Effector CD8-positive, alpha-beta T cell (primary cell): ENCODE measurements around the gene WDR89.
"Not testable (repeated sequence)": the region's sequence is repeated elsewhere in the genome, so short reads cannot be mapped to it uniquely, and the experiment has no call there.

Experiments used
- DNase-seq: peaks from one replicate; lab custom pipeline; 2025; lab: John Stamatoyannopoulos, UW
- total RNA-seq, 4 experiments: gene quantifications; one replicate each; lab custom pipeline; 2026; lab: John Stamatoyannopoulos, UW

The WDR89 gene, protein sequence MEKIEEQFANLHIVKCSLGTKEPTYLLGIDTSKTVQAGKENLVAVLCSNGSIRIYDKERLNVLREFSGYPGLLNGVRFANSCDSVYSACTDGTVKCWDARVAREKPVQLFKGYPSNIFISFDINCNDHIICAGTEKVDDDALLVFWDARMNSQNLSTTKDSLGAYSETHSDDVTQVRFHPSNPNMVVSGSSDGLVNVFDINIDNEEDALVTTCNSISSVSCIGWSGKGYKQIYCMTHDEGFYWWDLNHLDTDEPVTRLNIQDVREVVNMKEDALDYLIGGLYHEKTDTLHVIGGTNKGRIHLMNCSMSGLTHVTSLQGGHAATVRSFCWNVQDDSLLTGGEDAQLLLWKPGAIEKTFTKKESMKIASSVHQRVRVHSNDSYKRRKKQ
- total RNA-seq, result 46.4 to 64.0 (median 54.4) reads per million in 4 experiments

DNA sequence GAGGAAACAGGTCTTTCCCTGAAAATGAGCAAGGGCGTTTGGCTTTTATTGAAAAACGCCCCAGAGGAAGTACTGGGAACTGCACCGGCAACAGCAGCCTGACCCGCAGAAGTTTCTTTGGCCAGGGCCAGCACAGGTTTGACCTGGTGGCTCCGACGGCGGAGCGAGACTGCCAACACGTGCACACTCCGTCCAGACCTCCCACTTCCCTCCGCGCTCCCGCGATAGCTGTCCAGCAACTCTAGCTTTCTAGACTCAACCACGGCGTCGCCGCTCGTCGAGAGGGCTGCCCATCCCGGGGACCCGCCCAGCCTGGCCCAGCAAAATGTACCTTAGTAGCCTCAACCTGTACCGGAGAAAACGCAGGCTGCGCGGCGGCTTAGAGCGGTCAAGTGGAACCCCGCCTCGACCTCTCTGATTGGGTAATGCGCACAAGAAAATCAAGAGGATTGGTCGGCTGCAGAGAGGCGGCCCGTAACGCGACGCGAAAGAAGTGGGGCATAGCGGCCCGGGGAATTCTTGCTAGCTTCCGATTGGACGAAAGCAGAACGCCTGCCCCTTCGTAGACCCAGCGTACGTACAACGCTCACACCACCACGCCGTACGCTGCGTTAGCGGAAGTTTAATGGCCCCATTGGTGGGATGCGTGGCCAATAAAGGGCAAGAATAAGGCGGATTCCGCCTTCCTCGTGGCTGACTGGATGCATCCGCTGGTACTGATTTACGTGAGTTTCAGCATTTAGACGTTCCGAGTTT lies at the start of gene WDR89:
Gene WDR89, minus strand, starts transcription at position 399 of the 756 bp plus-strand sequence. CDS start 41,929 bp downstream, outside the sequence.
- DNase-seq, result peak; percentile 95

- no peak for DNase-seq
Observed at GRCh38 chr14:63689132-63689531, 47.5 kb upstream of the WDR89 start.

- DNase-seq, result no peak
Observed at GRCh38 chr14:63686926-63687325, 45.3 kb upstream of the WDR89 start.

GRCh38 chr14:63685401-63685800 lies 43.7 kb upstream of the WDR89 start:
- DNase-seq, result no peak

DNA sequence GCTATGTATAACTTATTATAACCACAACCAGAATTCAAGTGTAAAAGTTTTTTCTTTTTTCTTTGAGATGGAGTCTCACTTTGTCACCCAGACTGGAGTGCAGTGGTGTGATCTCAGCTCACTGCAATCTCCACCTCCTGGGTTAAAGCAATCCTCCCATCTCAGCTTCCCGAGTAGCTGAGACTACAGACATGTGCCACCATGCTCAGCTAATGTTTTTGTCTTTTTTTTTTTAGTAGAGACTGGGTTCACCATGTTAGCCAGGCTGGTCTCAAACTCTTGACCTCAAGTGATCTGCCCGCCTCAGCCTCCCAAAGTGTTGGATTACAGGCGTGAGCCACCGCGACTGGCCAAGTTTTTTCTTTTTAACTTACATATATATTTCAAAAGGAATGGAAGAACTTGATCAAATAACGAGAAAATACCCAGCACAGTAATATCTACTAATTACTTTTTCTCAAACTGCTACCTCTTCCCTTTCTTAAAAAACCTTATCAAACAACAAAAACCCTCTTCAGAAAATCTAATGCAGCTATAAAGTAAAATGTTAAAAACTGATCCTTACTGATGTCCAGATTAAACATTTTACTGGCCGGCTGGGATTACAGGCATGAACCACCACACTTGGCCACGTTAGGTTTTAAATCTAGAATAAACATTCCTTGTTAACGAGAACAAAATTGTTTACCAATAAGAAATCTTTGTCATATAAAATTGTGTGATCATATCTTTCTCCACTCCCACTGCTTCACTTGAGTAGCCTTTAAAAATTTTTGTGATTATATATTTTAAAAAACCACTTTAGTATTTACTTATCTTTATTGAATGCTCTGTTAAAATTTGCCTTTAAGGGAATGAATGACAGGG lies 41.3 kb upstream of the WDR89 start:
- DNase-seq, result no peak

DNA sequence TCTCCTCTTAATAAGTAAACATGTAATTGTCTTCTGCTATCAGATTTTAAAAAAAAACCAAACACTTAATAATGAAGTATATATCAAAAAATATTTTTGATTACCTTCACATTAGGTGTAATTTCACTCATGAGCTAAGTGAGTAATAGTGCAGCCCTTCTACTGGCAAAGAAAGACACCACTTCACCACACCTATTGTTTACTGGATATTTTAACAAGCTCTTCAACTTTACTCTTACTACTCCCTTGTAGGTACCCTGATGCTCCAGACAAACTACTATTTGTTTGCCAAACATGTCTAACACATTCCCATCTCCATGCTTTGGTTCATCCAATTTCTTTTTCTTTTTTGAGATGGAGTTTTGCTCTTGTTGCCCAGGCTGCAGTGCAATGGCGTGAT lies 36.9 kb upstream of the WDR89 start:
- DNase-seq, result no peak

DNA sequence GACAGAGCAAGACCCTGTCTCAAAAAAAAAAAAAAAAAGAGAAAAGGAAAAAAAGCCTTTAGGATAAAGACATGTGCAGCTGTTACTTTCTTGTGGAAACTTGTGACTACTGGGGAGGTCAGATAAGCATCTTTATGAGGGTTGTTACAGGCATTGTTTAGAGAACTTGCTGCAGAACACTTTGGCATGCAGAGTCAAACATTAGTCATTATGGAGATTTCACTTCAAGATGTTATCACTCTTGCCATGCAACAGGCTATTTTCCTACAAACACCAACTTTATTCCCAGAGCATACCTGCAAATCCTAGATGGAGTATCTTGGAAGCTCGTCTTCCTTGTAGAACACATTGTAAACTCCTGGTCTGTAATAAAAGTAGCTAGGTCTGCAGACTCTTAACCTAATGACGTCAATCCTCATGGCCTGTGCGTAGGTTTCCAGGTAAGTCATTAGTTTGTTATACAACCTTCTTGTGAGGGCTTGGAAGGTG lies 36.3 kb upstream of the WDR89 start:
- no peak for DNase-seq

- no peak for DNase-seq
Observed at GRCh38 chr14:63676615-63677014, 34.9 kb upstream of the WDR89 start.

GRCh38 chr14:63673886-63674497 lies 32.3 kb upstream of the WDR89 start:
- DNase-seq, result no peak

- no peak for DNase-seq
Observed at GRCh38 chr14:63673255-63673654, 31.6 kb upstream of the WDR89 start.

DNA sequence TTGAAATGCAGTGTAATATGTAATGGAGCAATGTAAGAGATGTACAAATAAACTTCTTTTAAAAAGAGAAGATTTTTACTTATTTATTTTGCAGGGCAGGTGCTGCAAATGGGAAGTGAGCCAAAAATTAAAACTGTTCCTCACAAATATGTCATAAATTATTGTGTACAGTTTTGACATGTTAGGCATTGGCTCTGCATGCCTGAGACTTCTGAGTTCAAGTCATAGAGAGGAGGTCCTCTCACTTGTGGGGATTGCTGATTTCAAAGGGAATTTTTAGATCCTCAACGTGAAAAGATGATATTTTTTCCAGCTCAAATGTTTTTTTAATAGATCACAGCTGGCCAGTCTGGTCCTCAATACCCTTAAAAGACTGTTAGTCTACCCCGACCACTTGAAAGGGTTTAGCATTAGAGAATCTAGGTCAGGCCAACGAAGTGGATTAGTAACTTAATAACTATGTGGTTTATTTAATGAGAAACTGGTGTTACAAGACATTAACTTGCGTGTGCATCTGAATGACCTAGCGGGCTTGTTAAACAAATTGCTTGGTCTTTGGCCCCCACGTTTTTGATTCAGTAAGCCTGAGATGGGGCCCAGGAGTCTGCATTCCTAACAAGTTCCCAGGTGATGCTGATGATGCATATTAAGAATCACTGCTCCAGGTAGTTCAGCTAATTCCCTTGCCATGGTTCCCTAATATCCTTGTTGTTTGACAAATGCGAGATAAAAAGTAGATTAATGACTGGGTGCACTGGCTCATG lies 30.9 kb upstream of the WDR89 start:
- no peak for DNase-seq

DNA sequence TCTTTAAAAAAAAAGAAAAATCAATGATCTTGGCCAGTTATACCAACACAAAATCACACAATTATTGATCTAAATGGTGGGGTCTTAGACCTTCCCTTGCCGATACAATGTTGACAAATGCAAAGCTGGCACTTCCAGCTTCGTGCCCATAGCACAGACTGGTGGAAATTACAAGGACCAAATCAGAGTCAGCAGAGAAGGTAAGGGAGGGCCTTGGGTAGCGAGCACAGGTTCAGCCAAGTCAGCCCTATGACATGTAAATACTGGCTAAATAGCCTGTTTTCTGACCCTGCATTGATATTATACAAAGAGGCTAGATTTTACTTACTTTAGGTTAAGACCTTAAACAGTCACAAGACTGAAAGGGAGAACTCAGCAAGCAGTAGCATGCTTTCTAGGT lies 30.3 kb upstream of the WDR89 start:
- no peak for DNase-seq

DNA sequence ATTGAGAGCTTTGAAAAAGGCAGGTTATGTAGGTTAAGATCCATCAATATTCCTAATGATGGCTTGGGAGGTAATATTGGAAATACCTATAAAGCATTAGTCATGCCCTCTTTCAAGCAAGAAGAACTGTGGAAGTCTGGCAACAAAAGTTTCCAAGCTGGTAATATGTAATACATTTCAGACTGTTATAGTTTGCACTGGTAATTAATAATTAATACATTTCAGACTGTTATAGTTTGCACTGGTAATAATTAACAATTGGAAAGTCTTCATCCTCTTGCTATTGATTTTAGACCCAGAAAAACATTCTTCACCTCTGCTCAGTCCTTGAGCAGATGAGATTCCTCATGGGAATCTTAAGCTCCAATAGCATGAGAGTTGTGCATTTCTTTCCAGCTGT lies 29.0 kb upstream of the WDR89 start:
- no peak for DNase-seq

- no peak for DNase-seq
Observed at GRCh38 chr14:63666335-63666734, 24.7 kb upstream of the WDR89 start.

DNA sequence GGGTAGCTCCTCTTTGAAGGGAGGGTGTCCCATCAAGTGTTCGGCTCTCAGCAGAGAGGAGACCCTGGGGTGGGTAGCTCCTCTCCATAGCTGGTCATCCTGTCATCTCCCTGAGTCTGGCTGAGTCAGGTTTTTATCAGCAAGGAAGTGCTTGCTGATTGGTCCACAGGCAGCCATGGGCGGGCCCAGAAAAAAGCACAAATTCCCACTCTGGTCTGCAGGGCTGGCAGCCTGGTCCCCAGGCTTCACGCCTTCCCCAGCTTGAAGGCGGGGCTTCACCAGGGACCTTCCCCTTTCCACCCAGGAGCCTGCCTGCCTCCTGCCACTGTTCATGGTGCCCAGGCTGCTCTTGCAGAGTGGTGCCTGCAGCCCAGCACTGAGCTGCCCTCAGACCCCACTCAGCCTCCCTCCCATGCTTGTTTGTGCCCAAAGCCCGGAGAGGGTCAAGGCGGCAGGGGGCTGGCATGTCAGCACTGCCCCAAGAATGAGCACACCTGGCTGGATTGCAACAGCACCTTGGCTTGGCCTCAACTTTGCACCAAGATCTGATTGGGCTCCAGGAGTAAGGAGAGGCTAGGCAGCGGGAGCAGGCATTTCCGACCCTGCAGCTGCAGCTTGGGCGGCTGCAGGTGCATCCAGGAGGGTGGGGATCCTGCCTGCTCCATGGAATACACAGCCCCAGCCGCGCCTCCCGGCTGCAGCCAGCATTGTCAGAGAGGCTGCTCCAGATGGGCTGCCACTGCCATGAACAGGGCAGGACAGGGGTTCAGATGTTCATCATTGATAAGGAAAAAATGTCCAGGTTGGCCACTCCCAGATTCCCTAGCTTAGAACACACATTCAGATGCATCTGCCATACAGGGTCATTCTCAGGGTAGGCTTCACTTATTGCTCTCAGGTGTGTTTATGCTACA lies 22.0 kb upstream of the WDR89 start:
- DNase-seq, result no peak

GRCh38 chr14:63662776-63663175 lies 21.1 kb upstream of the WDR89 start:
- DNase-seq, result no peak

- not testable (repeated sequence) for DNase-seq
Observed at GRCh38 chr14:63661881-63662280, 20.2 kb upstream of the WDR89 start.

DNA sequence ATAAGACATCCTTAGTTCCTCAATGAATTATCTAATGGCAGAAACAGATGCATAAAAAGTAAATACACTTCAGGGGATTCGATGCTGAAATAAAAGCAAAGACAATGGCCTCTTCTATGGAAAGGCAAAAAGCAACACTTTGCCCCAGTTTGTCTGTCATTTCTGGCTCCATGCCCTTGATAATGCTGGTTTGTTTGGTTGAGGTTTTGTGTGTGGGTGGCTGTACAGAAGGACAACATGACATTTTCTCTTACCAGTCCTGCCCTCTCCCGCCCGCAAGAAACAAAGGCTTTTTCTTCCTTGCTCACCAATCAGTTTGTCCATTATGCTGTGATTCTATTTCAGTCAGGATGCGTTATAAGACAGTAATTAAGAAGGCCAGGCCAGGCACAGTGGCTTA lies 18.1 kb upstream of the WDR89 start:
- DNase-seq, result no peak

DNA sequence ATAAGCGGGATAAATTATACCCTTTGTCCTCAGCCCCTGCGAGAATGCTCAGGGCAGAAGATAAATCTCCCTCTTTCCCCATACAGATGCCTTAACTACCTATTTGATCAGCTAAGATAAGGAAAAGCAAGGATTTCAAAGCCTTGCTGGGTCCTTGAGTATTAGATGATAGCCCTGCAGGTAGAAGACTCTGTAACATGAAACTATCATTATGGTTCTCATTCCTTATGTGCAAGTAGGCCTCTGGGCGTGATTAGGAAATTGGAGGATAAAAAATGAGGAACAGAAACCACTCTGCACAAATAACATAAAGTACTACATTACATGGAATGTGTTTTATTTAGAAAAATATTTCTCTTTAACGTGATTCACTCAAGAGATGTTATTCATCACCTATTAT lies 14.5 kb upstream of the WDR89 start:
- DNase-seq, result no peak

- DNase-seq, result no peak
Observed at GRCh38 chr14:63654936-63655335, 13.3 kb upstream of the WDR89 start.
